H9 (cell line): ENCODE measurements around the gene LCMT1. TPM values are rescaled to one million over a fixed set of nuclear protein-coding genes. Genes with fewer than 3 reads are reported as not detected.

Experiments used
- DNase-seq: peaks from one replicate; pipeline ENCODE4 v3.0.0-alpha.2; 2017
- H2AFZ ChIP-seq: one replicate; pipeline ENCODE4 v1.6.1; 2013; ENCODE audit warnings: mild to moderate bottlenecking, low read length, control low read depth, moderate library complexity
- H2AK5ac ChIP-seq: 2 replicates; pipeline ENCODE4 v1.6.1; 2013; ENCODE audit warnings: low read length, control low read depth, mixed read lengths; ENCODE audit not compliant: insufficient read length
- H2BK120ac ChIP-seq: one replicate; pipeline ENCODE4 v1.6.1; 2013; ENCODE audit warnings: low read depth, mild to moderate bottlenecking, low read length, control low read depth, inconsistent platforms; ENCODE audit not compliant: poor library complexity, severe bottlenecking
- H2BK12ac ChIP-seq: 2 replicates; pipeline ENCODE4 v1.6.1; 2013; ENCODE audit warnings: low read length, control low read depth, mixed read lengths, low read depth; ENCODE audit not compliant: insufficient read length
- H2BK15ac ChIP-seq: 2 replicates; pipeline ENCODE4 v1.6.1; 2013; ENCODE audit warnings: low read depth, low read length, control low read depth
- H2BK20ac ChIP-seq: one replicate; pipeline ENCODE4 v1.6.1; 2013; ENCODE audit warnings: low read depth, mild to moderate bottlenecking, low read length, control low read depth, inconsistent platforms; ENCODE audit not compliant: poor library complexity, severe bottlenecking
- H2BK5ac ChIP-seq: 2 replicates; pipeline ENCODE4 v1.6.1; 2013; ENCODE audit warnings: low read length, control low read depth, mixed read lengths; ENCODE audit not compliant: insufficient read length
- H3K14ac ChIP-seq: 2 replicates; pipeline ENCODE4 v1.6.1; 2013; ENCODE audit warnings: low read length, control low read depth; ENCODE audit not compliant: insufficient read depth
- H3K18ac ChIP-seq: 2 replicates; pipeline ENCODE4 v1.6.1; 2013; ENCODE audit warnings: low read depth, mild to moderate bottlenecking, mixed read lengths, low read length, control low read depth; ENCODE audit not compliant: insufficient read length
- H3K23ac ChIP-seq: 2 replicates; pipeline ENCODE4 v1.6.1; 2013; ENCODE audit warnings: low read length, control low read depth, mixed read lengths, low read depth; ENCODE audit not compliant: insufficient read length
- H3K23me2 ChIP-seq: 2 replicates; pipeline ENCODE4 v1.6.1; 2013; ENCODE audit warnings: low read depth, mild to moderate bottlenecking, mixed read lengths, low read length, control low read depth; ENCODE audit not compliant: insufficient read length, poor library complexity, severe bottlenecking
- H3K27ac ChIP-seq: 2 replicates; pipeline ENCODE4 v1.5.1; 2013; ENCODE audit warnings: low read length, control low read depth, mixed read lengths, low read depth; ENCODE audit not compliant: insufficient read length
- H3K27me3 ChIP-seq: 2 replicates; pipeline ENCODE4 v1.6.1; 2013; ENCODE audit warnings: low read length, control low read depth, inconsistent platforms; ENCODE audit not compliant: insufficient read depth
- H3K4ac ChIP-seq: 2 replicates; pipeline ENCODE4 v1.6.1; 2013; ENCODE audit warnings: low read depth, mild to moderate bottlenecking, control low read depth, inconsistent platforms, low read length, moderate library complexity
- H3K4me1 ChIP-seq: 2 replicates; pipeline ENCODE4 v1.6.1; 2013; ENCODE audit warnings: low read length, control low read depth, inconsistent platforms; ENCODE audit not compliant: insufficient read depth
- H3K4me2 ChIP-seq: 2 replicates; pipeline ENCODE4 v1.6.1; 2013; ENCODE audit warnings: low read length, control low read depth, mixed read lengths; ENCODE audit not compliant: insufficient read length, insufficient read depth
- H3K56ac ChIP-seq: 2 replicates; pipeline ENCODE4 v1.6.1; 2013; ENCODE audit warnings: low read depth, mild to moderate bottlenecking, mixed read lengths, low read length, control low read depth; ENCODE audit not compliant: insufficient read length
- H3K79me1 ChIP-seq: 2 replicates; pipeline ENCODE4 v1.6.1; 2013; ENCODE audit warnings: low read depth, mild to moderate bottlenecking, moderate library complexity, low read length, control low read depth, inconsistent platforms; ENCODE audit not compliant: insufficient read depth, poor library complexity, severe bottlenecking
- H3K79me2 ChIP-seq: 2 replicates; pipeline ENCODE4 v1.6.1; 2013; ENCODE audit warnings: low read length, control low read depth, inconsistent platforms; ENCODE audit not compliant: insufficient read depth
- H3K9ac ChIP-seq: 2 replicates; pipeline ENCODE4 v1.6.1; 2013; ENCODE audit warnings: low read length, control low read depth, mixed read lengths; ENCODE audit not compliant: insufficient read length; ENCODE audit errors: extremely low read depth
- H3K9me3 ChIP-seq: one replicate; pipeline ENCODE4 v1.6.1; 2013; ENCODE audit warnings: low read depth, low read length, inconsistent platforms; ENCODE audit not compliant: control insufficient read depth
- H3T11ph ChIP-seq: one replicate; pipeline ENCODE4 v1.6.1; 2013; ENCODE audit warnings: mild to moderate bottlenecking, low read length, control low read depth, inconsistent platforms
- H4K20me1 ChIP-seq: one replicate; pipeline ENCODE4 v1.6.1; 2013; ENCODE audit not compliant: control insufficient read depth, insufficient read length, insufficient read depth
- H4K5ac ChIP-seq: 2 replicates; pipeline ENCODE4 v1.6.1; 2013; ENCODE audit warnings: low read depth, mild to moderate bottlenecking, mixed read lengths, low read length, control low read depth; ENCODE audit not compliant: insufficient read length
- H4K8ac ChIP-seq: replicated peaks from 2 replicates; pipeline ENCODE4 v1.6.1; 2013; ENCODE audit warnings: low read length, control low read depth, mixed read lengths, low read depth; ENCODE audit not compliant: insufficient read length
- H4K91ac ChIP-seq: 2 replicates; pipeline ENCODE4 v1.6.1; 2013; ENCODE audit warnings: low read depth, mild to moderate bottlenecking, moderate library complexity, mixed read lengths, low read length, control low read depth; ENCODE audit not compliant: insufficient read length
- H3K27ac Mint-ChIP-seq, 3 experiments: 2 replicates in 2 of 3; 3 replicates in 1 of 3; pipeline ENCODE4 v1.8.0; 2020 to 2021; ENCODE audit warnings: mixed read lengths in 3 of 3, mild to moderate bottlenecking in 1 of 3, moderate library complexity in 1 of 3
- H3K27me3 Mint-ChIP-seq: 2 replicates; pipeline ENCODE4 v1.8.0; 2021; ENCODE audit warnings: low read depth, mild to moderate bottlenecking, moderate library complexity, mixed read lengths
- H3K36me3 Mint-ChIP-seq, 3 experiments: 2 replicates in 2 of 3; 3 replicates in 1 of 3; pipeline ENCODE4 v1.8.0; 2020 to 2021; ENCODE audit warnings: low read depth in 3 of 3, mixed read lengths in 3 of 3; ENCODE audit not compliant: insufficient read depth in 1 of 3
- H3K4me1 Mint-ChIP-seq, 2 experiments: 2 replicates each; pipeline ENCODE4 v1.8.0; 2020; ENCODE audit warnings: mixed read lengths in 2 of 2
- H3K4me3 Mint-ChIP-seq, 2 experiments: 2 replicates in 1 of 2; 3 replicates in 1 of 2; pipeline ENCODE4 v1.8.0; 2020 to 2021; ENCODE audit warnings: mild to moderate bottlenecking in 2 of 2, mixed read lengths in 2 of 2, moderate library complexity in 1 of 2
- H3K9me3 Mint-ChIP-seq, 2 experiments: 2 replicates in 1 of 2; 3 replicates in 1 of 2; pipeline ENCODE4 v1.8.0; 2020; ENCODE audit warnings: mild to moderate bottlenecking in 2 of 2, mixed read lengths in 2 of 2, moderate library complexity in 1 of 2
- CTCF ChIP-seq: fragments of 200-600 bp; sonication (generic); conservative IDR thresholded peaks from 3 replicates; pipeline ENCODE4 v1.8.0; 2021; ENCODE audit warnings: antibody characterized with exemption, mild to moderate bottlenecking
- WGBS: extraction: QIAGEN DNeasy Blood & Tissue Kit; methylation state at CpG from one replicate; pipeline ENCODE4 v1.1.7; 2013; ENCODE audit warnings: missing lambda C conversion rate, low lambda C conversion rate, mixed read lengths; ENCODE audit not compliant: insufficient read length; ENCODE audit errors: extremely low coverage; 5-methylcytosine and 5-hydroxymethylcytosine counted together
- total RNA-seq: library from RNA; stranded (reverse); gene quantifications from 2 replicates; pipeline ENCODE4 v1.2.1, GENCODE V29; 2021

The LCMT1 gene
- total RNA-seq, 1 experiment from 2014 or later, result 81.2 TPM

- Histone ChIP-seq H4K91ac (no peak overlapping the region), H3K27me3 (no peaks in the 10 kb centered on the region), H4K8ac (no peak overlapping the region), H3K18ac (no peak overlapping the region), H3K9me3 (no peaks in the 10 kb centered on the region), H2BK20ac (no peak overlapping the region), H3T11ph (no peak overlapping the region), H3K79me1 (peaks cover 2% of the 10 kb centered on the region), H4K5ac (no peak overlapping the region), H3K9ac (no peak overlapping the region), H3K4me1 (no peaks in the 10 kb centered on the region), H3K56ac (no peak overlapping the region), H3K79me2 (no peaks in the 10 kb centered on the region), H3K27ac (no peak overlapping the region), H2BK15ac (no peak overlapping the region), H3K4me2 (no peak overlapping the region), H3K14ac (no peak overlapping the region), H2AFZ (no peak overlapping the region), H2AK5ac (no peak overlapping the region), H2BK120ac (no peak overlapping the region), H3K23ac (no peak overlapping the region), H3K4ac (no peak overlapping the region), H2BK12ac (no peak overlapping the region), H2BK5ac (no peak overlapping the region), H3K23me2 (no peaks in the 10 kb centered on the region), H4K20me1 (no peaks in the 10 kb centered on the region)
- H3K9me3 Mint-ChIP-seq, result no peaks in the 10 kb centered on the region
- no peaks in the 10 kb centered on the region for H3K27me3 Mint-ChIP-seq
- TF ChIP-seq CTCF, result no peak
- no peak for DNase-seq
- peaks cover 13 to 57% (median 48%) of the 10 kb centered on the region in 3 experiments; a peak in 6 of 7 replicates for H3K36me3 Mint-ChIP-seq
- no peak overlapping the region for H3K4me3 Mint-ChIP-seq
- no peak overlapping the region; a peak in 1 of 7 replicates for H3K27ac Mint-ChIP-seq
- WGBS, result no CpG with 5 or more reads among the region's 4 CpGs
- H3K4me1 Mint-ChIP-seq, result no peaks in the 10 kb centered on the region
Observed at GRCh38 chr16:25134166-25134700, 22.7 kb downstream of the LCMT1 start.
